ENCODE data around the gene UBE2G2. TPM values are rescaled to one million over a fixed set of nuclear protein-coding genes. Genes with fewer than 3 reads are reported as not detected.

UBE2G2 gene
- total RNA-seq, 1 experiment from 2014 or later: 117 TPM

- DNase-seq (ENCODE audit: low spot score): no peak
Observed at GRCh38 chr21:44750675-44751025, 51.0 kb downstream of the UBE2G2 start.

More at GRCh38 chr21:44750675-44751025, 51.0 kb downstream of the UBE2G2 start:
- H3K27me3 Mint-ChIP-seq (ENCODE audit: low read depth): peaks cover 30% of the 10 kb centered on the region
- H3K4me3 Mint-ChIP-seq: no peak overlapping the region; the same call in 1 of the 2 replicates
- no peak overlapping the region for H3K27ac Mint-ChIP-seq
- peaks cover 55% of the 10 kb centered on the region for H3K4me1 Mint-ChIP-seq
- no peak for ATAC-seq
- no peak for TF ChIP-seq AR (CRISPR knock-in tag; IDR thresholded peaks at IDR 0.05)
- no peak for TF ChIP-seq ZNF396 (CRISPR knock-in tag; IDR thresholded peaks at IDR 0.05; ENCODE audit: borderline replicate concordance)
- no peak for TF ChIP-seq TEAD4 (CRISPR knock-in tag; IDR thresholded peaks at IDR 0.05)
- no peak for TF ChIP-seq NR2C2 (CRISPR knock-in tag; IDR thresholded peaks at IDR 0.05)
- no peak for TF ChIP-seq ZBTB43 (CRISPR knock-in tag; IDR thresholded peaks at IDR 0.05)
- TF ChIP-seq IRF2 (CRISPR knock-in tag; IDR thresholded peaks at IDR 0.05; ENCODE audit: borderline replicate concordance, low read depth): no peak
- no peak for TF ChIP-seq EMX1 (CRISPR knock-in tag; IDR thresholded peaks at IDR 0.05)
- no peak for TF ChIP-seq OVOL2 (CRISPR knock-in tag; IDR thresholded peaks at IDR 0.05; ENCODE audit: borderline replicate concordance)
- TF ChIP-seq ZNF281 (CRISPR knock-in tag; IDR thresholded peaks at IDR 0.05): no peak
- no peak for TF ChIP-seq ZSCAN18 (CRISPR knock-in tag; IDR thresholded peaks at IDR 0.05)
- no peak for TF ChIP-seq TP53 (CRISPR knock-in tag; IDR thresholded peaks at IDR 0.05)
- TF ChIP-seq GABPB1 (CRISPR knock-in tag; IDR thresholded peaks at IDR 0.05): no peak
- TF ChIP-seq PRDM15 (CRISPR knock-in tag; IDR thresholded peaks at IDR 0.05): no peak
- TF ChIP-seq MLX (CRISPR knock-in tag; IDR thresholded peaks at IDR 0.05): no peak
- TF ChIP-seq AFF4 (CRISPR knock-in tag; IDR thresholded peaks at IDR 0.05; ENCODE audit: borderline replicate concordance): no peak
- no peak for TF ChIP-seq FOXP4 (CRISPR knock-in tag; IDR thresholded peaks at IDR 0.05)
- TF ChIP-seq PRRX2 (CRISPR knock-in tag; IDR thresholded peaks at IDR 0.05): no peak
- no peak for TF ChIP-seq ZNF121 (CRISPR knock-in tag; IDR thresholded peaks at IDR 0.05)
- H3K9me3 Mint-ChIP-seq: peaks cover 33% of the 10 kb centered on the region
- ChIA-PET CTCF (interaction anchor here (0.9 to 2.8 kb wide), 2 partner anchors 10 to 240 kb away, joined by 3 to 7 read pairs; no protein-coding TSS in a partner anchor), POLR2A (no interaction called here)
- peaks cover 45% of the 10 kb centered on the region for H3K36me3 Mint-ChIP-seq
